Stimulated activated CD4-positive, alpha-beta T cell treated with anti-CD3 and anti-CD28 coated beads, Interleukin-15, amount 100 ng/mL, for 24 hours (primary cell): ENCODE data around the gene C13orf46.
"Not testable (repeated sequence)": the region's sequence is repeated elsewhere in the genome, so short reads cannot be mapped to it uniquely, and the experiment has no call there.

Experiments used
- DNase-seq: peaks from one replicate; pipeline ENCODE4 v3.0.0-alpha.2; 2020

The C13orf46 gene

DNA sequence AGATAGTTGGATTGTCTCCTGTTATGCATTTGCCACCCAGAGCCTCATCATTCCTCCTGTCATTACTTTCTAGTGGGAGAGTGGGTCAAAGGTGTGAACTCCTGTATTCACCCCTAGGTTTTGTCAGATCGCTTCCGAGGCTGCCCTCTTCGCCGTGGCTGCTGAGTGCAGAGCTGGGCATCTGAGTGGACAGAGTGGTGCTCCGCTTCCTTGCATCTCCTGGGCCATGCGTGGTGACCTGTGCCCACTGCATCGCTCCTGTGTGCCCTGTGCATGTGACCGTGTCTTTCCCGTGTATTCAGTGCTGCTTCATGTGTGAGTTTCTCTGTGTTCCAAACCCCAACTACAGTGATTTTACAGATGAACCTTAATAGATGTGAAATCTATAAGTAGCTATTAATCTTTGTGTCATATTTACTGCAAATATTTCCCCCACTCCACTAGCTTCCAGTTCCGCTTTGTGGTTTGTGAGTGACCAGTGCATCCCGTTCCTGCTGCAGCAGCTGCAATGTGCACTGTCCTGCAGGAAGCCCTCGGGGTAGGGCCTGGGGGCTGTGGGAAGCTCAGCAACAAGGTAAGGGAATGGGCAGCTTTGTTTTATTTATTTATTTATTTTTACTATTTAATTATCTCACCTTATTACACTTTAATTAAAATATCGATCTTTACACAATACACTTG lies 53.1 kb downstream of the C13orf46 start:
- DNase-seq, result no peak

DNA sequence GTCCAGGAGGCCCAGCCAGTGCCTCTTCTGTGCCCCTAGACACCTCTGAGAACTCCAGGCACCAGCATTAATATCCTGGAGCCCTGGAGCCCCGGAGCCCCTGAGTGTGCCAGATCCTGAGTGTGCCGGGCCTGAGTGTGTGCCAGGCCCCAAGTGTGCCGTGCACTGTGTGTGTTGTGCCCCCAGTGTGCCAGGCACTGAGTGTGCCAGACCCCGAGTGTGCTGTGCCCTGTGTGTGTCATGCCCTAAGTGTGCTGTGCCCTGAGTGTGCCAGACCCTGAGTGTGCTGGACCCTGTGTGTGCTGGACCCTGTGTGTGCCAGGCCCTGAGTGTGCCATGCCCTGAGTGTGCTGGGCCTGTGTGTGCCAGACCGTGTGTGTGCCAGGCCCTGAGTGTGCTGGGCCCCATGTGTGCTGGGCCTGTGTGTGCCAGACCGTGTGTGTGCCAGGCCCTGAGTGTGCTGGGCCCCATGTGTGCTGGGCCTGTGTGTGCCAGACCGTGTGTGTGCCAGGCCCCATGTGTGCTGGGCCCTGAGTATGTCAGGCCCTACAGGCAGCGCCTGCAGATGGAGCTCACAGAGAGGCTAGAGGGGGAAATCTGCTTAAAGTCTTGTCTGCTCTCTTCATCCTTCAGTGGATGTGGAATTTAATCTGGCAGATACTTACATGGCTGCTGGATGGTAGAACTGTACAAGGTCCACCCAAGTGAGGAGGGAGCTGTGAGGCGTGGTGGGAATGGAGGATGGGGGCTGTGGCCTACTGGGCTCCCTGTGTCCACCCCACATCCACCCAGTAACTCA lies 53.9 kb downstream of the C13orf46 start:
- DNase-seq, result no peak

DNA sequence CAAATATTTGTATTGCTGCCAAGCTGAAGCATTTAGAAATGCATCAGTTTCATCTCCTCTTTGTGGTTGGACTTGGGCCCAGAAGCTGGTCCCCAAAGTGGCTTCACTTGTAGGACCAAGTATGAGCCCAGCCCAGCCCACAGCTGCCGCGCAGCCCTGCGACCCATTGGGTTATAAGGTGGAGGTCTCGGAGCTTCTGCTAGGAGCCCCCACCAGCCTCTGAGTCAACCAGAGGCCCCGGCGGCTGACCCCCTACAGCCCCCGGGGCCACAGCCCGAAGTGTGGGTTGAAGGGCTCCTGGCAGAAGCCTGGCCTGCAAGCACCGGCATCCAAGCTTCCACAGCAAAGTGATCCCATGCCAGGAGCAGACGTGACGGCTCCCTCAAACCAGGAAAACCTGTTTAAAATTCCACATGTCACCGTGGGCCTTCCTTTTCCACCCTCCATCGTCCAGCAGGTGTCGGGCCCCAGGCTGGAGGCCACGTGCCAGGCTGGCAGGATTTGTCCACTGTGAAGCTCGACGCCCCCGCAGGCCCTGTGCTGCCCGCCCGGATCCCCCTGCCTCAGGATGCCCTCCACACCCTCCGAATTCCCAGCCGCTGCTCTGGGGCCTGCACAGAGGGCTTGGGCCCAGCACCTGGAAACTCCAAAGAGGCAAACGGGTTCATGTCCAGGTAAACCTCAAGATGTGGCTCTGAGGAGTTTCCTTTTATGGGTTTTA lies 54.7 kb downstream of the C13orf46 start:
- no peak for DNase-seq

DNA sequence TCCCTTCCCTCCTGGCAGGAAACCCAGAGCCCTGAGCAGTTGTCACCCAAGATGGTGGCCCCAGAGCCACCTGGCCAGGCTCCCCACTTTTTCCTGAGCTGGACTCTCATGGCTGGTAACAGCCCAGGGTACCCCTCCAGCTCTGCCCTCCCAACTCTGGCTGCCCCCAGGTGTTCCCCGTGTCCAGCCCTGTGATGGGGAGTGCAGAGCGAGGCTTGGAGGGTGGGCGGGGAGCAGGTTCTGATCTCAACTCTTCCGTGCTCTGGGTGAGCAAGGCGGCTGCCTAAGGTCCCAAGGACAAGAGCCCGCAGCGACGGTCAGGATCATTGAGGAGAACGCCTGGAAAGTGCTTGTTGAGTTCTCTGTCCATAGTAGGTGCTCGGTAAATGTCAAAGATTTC lies 55.3 kb downstream of the C13orf46 start:
- DNase-seq, result no peak

DNA sequence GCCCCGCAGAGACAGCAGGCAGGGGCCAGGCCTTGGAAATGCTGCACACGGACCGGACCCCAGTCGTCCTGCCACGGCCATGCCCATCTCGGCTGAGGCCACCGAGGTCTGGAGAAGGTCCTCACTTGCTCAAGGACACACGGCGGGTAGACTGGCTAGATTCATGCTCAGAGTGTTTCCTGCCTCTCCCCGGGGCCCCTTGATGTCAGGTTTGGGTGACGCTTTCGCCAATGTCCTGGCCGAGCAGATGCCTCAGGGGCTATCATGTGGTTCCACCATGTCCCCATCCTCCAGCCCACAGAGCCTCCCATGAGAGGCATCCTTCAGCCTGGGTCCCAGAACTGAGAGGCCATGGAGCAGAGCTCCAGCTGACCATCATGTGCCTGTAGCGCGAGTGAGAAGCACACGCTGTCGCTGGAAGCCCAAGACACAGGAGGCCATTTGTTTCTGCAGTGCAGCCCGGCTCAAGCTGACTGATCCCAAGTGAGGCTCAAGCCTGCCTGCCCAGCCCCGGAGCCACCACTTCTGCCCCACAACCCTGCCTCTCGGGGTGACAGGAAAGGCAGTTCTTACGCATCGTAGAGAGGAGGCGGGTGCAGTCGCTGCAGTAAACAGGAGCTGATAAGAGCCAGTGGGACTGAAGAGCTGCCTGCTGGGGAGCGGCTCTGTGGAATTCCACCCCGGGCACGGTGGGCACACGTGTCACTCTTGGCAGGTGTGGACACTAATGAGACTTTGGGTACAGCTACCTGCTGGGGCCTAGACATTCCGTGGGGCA lies 56.1 kb downstream of the C13orf46 start:
- DNase-seq, result no peak

DNA sequence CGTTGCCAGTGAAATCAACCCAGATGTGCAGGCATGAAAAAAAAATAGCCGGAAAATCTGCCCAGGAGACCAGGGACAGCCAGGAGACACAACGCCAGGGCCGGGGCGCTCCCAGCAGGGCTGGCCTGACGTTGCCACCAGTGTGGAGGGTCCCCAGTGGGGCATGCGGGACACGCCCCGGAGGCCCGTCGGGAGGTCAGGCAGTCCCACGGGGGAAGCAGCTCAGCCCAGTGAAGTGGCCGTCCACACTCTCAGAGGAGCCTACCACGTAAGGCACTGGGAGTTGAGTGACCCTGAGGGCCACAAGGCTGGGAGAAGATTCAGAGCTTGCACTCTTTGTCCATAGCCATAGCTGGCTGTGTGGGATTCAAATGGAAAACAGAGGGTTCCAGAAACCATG lies 56.8 kb downstream of the C13orf46 start:
- no peak for DNase-seq

DNA sequence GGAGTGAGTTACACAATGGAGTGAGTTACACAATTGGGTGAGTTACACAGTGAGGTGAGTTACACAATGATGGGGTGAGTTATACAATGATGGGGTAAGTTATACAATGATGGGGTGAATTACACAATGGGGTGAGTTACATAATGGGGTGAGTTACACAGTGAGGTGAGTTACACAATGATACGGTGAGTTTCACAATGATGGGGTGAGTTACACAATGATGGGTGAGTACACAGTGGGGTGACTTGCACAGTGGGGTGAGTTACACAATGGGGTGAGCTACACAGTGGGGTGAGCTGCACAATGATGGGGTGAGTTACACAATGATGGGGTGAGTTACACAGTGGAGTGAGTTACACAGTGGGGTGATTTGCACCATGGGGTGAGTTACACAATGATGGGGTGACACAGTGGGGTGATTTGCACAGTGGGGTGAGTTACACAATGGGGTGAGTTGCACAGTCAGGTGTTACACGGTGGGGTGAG lies 57.5 kb downstream of the C13orf46 start:
- DNase-seq, result no peak

DNA sequence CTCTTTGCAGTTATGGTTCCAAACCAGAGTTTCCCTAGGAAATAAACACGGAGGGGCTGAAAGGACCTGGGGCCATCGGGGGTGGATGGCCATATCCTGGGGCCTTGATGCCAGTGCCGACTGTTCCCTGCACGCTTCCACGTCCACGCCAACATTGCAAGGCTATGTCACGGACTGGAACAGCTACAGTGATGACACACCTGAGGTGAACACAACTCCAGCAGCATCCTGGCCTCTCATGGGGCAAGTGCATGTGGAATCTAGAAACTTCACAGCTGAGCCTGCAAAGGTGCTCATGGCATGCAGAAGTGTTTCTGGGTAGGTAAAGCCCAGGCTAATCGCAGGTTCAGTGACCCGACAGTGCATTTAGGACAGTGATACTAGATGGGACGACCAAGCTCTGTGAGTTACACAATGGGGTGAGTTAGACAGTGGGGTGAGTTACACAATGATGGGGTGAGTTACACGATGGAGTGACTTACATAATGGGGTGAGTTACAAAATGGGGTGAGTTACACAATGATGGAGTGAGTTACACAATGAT lies 58.0 kb downstream of the C13orf46 start:
- no peak for DNase-seq

DNA sequence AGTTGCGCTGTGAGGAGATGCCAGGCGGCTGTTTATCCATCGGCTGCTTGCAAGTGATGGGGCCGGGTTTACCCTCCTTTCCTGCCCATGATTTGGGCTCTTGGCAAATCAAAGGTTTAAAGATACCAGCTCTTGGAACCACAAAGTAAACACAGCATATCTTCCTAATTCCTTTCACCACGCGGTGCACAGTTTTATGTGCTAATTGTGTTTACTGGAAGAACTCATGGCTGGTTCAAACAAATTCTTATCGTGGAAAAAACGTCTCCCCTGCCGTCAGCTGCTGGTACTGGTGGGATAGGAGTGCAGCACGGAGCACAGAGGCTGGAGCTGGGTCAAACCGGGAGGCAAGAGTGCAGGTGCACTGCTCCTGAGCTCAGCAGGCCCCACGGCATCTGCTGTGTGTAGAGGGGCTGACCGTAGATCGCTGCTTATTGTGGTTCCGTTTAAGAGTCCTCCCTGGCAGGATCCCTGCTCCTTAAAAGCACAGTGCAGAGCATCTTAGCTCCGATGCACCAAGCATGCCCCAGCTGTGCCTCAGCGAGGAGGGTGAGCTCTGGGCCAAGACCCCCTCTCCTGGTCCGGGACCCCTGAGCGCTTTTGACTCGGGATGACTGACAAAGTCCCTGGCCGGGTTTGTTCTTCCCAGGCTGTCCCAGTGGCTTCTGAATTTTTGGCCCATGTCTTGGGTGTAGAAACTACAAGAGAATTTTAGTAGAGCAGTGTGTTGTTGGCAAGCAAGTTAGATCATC lies 58.7 kb downstream of the C13orf46 start:
- DNase-seq, result no peak

DNA sequence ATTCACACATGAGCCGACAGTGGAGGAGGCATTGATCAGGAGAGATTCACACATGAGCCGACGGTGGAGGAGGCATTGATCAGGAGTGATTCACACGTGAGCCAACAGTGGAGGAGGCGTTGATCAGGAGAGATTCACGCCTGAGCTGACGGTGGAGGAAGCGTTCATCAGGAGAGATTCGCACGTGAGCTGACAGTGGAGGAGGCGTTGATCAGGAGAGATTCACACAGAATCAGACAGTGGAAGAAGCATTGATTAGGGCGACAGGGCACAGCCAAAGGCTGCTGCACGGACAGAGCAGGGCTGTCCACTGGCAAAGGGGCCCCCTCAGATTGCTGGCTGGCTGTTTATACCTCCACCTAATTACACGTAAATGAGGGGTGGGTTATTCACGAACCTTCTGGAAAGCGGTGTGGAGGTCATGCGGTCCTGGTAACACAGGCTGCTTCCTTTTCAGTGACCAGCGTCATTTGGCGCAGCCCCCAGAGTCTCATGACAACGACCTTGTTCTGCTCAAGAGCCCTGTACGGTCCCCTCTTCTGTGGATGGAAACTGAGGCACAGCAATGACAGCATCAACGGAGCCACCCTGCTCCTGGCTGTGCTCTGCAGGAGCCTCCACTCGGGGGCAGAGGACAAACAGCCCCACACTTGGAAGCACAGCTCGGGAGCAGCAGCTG lies 59.4 kb downstream of the C13orf46 start:
- no peak for DNase-seq

DNA sequence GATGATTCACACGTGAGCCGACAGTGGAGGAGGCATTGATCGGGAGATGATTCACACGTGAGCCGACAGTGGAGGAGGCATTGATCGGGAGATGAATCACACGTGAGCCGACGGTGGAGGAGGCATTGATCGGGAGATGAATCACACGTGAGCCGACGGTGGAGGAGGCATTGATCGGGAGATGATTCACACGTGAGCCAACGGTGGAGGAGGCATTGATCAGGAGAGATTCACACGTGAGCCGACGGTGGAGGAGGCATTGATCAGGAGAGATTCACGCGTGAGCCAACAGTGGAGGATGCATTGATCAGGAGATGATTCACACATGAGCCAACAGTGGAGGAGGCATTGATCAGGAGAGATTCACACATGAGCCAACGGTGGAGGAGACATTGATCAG lies 60.0 kb downstream of the C13orf46 start:
- not testable (repeated sequence) for DNase-seq

DNA sequence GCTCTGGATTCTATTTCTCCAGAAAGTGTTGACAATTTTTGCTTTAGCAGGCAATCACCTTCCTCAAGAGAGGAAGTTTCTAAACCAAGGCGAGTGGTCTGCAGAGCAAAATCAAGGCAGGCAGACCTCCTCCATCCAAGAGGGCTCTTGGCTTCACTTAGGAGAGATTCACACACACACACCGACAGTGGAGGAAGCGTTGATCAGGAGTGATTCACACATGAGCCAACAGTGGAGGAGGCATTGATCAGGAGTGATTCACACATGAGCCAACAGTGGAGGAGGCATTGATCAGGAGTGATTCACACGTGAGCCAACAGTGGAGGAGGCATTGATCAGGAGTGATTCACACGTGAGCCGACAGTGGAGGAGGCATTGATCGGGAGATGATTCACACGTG lies 60.5 kb downstream of the C13orf46 start:
- peak; percentile 13 for DNase-seq

DNA sequence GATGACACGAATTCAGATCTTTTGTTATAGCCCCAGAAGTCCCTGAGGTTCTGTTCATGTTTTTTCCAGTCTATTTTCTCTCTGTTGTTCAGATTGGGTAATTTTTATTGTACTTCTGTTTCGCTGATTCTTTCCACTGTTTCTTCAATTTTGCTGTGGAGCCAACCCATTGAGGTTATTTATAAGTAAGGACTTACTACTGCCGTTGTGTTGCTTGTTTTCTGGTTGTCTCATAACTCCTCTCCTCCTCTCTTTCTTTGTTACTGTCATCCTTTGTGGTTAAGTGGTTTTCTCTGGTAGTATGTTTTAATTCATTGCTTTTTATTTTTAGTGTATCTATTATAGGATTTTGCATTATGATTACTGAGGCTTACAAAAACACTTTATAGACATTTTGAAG lies 61.3 kb downstream of the C13orf46 start:
- no peak for DNase-seq

DNA sequence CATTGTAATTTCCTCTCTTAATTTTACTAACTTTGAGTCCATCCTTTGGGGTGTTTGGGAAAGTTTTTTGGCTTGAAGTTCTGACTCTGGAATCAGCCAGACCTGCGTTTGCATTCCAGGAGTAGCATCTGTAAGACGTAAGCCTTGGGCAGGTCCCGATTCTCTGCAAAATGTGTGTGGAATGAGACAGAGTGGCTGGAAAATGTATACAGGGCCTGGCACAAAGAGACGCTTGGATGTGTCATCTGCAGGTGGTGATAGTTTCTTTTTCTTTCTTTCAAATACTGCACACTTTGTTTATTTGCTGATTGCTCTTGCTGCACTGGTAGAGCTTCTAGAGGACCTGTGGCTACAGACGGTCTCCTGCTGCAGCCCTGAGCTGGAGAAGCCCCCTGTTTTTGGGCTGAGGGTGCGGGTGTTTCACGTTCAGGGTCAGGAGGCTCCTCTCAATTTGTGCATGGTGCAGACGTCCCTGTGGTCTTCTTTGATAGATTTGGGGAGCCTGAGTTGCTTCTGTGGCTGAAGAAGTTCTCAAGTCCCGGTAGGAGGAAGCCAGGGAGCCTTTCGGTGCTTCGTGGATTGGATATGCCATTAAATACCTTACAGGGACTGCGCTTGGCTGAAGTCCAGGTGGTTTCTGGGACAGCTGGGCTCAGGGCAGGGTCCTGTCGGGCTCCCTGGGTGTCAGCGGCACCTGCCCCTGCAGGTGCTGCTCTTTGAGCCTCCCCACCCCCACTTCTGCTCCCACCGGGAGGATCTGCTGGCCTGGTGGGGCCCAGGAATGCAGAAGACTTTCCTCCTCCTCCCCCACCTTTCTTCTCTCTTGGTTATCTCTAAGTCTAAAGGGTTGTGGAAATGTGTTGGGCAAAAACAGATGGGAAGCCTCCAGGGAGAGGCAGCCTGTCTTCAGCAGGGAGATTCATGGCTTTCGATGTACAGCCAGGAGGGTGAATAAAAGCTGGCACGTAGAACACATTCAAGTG lies 66.0 kb downstream of the C13orf46 start:
- no peak for DNase-seq

DNA sequence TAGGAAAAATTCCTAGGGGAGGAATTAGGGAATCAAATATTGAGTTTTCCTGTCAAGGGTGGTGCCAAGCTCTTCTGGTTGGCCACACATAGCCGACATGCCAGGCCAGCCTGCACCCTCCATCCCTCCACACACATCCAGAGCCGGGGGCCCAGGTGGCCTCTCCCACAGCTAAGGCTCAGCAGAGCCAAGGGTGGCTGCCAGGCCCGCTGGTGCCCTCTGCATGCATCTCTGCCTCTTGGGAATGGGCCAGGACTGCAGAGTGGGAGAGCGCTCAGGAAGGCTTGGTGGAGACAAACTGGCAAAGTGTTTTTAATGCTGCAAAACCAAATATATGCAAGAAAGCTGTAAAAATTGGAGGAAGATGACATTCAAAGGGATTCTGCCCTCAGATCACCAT lies 67.3 kb downstream of the C13orf46 start:
- DNase-seq, result no peak

DNA sequence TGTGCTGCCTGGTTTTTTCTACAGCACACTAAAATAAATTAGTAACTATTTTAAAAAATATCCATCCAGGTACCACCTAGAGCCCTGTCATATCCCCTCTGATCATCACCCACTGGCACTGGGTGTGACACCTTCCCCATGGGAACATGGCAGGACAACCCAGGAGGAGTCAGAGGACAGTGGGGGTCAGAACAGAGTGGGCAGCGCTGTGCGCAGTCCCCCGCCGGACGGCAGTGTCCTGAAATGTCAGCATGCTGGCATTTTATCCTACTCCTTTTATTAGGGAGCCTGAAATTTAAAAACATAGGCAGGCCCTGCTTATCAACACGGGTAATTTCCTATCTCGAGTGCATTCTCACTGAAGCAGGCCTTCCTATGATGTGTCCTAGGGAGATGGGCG lies 67.9 kb downstream of the C13orf46 start:
- DNase-seq, result no peak

DNA sequence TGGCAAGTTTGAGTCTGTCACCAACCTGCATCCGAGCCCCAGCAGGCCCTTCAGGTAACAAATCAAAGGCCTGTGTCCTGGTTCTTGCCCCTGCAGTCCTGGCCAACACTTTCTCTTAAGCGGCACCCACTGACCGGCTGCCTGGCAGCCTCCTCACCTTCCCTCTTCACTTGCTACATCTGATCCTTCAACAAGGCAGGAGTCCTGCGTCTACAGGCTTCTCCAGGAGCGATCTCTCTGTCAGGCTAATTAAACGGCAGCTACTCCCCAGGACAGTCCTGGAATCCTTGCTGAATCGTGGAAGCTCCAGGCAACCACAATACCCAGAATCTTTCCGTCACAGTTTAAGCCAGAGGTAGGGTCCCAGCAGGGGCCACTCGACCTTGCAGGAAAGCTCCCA lies 68.9 kb downstream of the C13orf46 start:
- no peak for DNase-seq

DNA sequence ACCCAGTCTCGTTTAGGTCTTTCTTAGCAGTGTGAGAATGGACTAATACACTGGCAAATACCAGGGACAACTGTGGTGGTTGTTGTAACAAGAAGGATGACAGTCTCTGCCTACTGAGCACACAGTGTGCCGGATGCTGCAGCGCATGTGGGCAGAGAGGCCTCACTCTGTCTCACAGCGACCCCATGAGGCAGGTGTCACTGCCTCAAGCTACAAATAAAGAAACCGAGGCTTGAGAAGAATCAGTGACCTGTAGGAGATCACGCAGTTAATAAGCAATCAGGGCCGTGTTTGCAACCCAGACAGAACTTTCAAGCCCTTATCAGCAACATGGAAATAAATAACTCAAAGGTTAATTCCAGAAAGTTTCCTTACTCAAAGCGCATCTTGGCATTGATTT lies 69.5 kb downstream of the C13orf46 start:
- DNase-seq, result peak; percentile 41

DNA sequence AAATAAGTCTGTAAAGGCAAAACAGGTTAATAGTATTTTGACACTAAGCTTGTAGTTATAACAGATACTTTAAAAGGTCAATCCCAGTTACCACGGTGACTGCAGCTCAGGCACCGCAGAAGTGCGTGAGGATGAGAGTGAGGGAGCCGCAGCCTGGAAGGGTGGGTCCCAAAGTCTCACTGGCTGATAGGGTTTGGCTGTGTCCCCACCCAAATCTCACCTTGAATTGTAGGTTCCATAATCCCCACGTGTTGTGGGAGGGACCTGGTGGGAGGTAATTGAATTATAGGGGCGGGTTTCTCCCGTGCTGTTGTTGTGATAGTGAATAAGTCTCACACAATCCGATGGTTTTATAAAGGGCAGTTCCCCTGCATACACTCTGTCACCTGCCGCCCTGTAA lies 70.0 kb downstream of the C13orf46 start:
- DNase-seq, result no peak
